Measurements from ENCODE around the gene SUMO3. TPM values are rescaled to one million over a fixed set of nuclear protein-coding genes. Genes with fewer than 3 reads are reported as not detected.

The SUMO3 gene
- polyA plus RNA-seq, 1 of the 3 experiments (the other 2 are of a cell fraction), result 125 TPM

- H3K4me1 ChIP-seq (ENCODE audit: control insufficient read depth in 1 of 2, insufficient read depth in 2 of 2, low read depth in 1 of 2, low read length in 1 of 2), result no peaks in the 10 kb centered on the region; a peak in 1 of 4 replicates
- WGBS (ENCODE audit: low lambda C conversion rate), result 34% methylated on average over 7 of the region's 7 CpGs
- DNase-seq, result no peak
- H3F3A ChIP-seq (replicated peaks; ENCODE audit: insufficient read depth), result no peaks in the 10 kb centered on the region
- no peak overlapping the region for H3K27ac ChIP-seq (ENCODE audit: low read depth in 2 of 2, low read length in 1 of 2)
- no peak overlapping the region for H3K4me3 ChIP-seq (ENCODE audit: low read depth in 2 of 2, low read length in 1 of 2)
- TF ChIP-seq EP300 (IDR thresholded peaks at IDR 0.05; ENCODE audit: borderline replicate concordance in 1 of 2, low read depth in 1 of 2, low read length in 1 of 2) (no peak), ZBTB33 (IDR thresholded peaks at IDR 0.05; ENCODE audit: borderline replicate concordance, low read depth) (no peak)
- ChIA-PET POLR2A (no interaction called here), CTCF (no interaction called here)
- no peaks in the 10 kb centered on the region for H4K20me1 ChIP-seq (ENCODE audit: insufficient read depth)
- no peaks in the 10 kb centered on the region for H3K27me3 ChIP-seq (ENCODE audit: insufficient read depth)
- no peaks in the 10 kb centered on the region for H3K9me3 ChIP-seq
- H3K9me2 ChIP-seq, result no peaks in the 10 kb centered on the region
- no peaks in the 10 kb centered on the region for H3K36me3 ChIP-seq (replicated peaks in 1 of 2; ENCODE audit: control insufficient read depth in 1 of 2, insufficient read depth in 2 of 2, low read length in 1 of 2)
- no peak overlapping the region for H3K4me2 ChIP-seq
- no peaks in the 10 kb centered on the region for H3K79me2 ChIP-seq (ENCODE audit: insufficient read depth)
- H2AFZ ChIP-seq (ENCODE audit: low read depth), result no peak overlapping the region
- no peak overlapping the region for H3K9ac ChIP-seq
These were observed 13.5 kb upstream of the SUMO3 start for GRCh38 chr21:44831227-44831860.

GRCh38 chr21:44829507-44830092 lies 11.7 kb upstream of the SUMO3 start:
- 25% methylated on average over 2 of the region's 2 CpGs for WGBS (ENCODE audit: low lambda C conversion rate)
- Histone ChIP-seq H4K20me1 (ENCODE audit: insufficient read depth) (no peaks in the 10 kb centered on the region), H3K9me3 (no peaks in the 10 kb centered on the region), H3K4me1 (ENCODE audit: control insufficient read depth in 1 of 2, insufficient read depth in 2 of 2, low read depth in 1 of 2, low read length in 1 of 2) (no peaks in the 10 kb centered on the region), H3K27ac (ENCODE audit: low read depth in 2 of 2, low read length in 1 of 2) (no peak overlapping the region), H3K36me3 (replicated peaks in 1 of 2; ENCODE audit: control insufficient read depth in 1 of 2, insufficient read depth in 2 of 2, low read length in 1 of 2) (no peaks in the 10 kb centered on the region), H3K4me2 (no peak overlapping the region), H3K79me2 (ENCODE audit: insufficient read depth) (no peaks in the 10 kb centered on the region), H3K4me3 (ENCODE audit: low read depth in 2 of 2, low read length in 1 of 2) (no peak overlapping the region), H3K9ac (no peak overlapping the region), H3F3A (replicated peaks; ENCODE audit: insufficient read depth) (no peaks in the 10 kb centered on the region), H3K27me3 (ENCODE audit: insufficient read depth) (no peaks in the 10 kb centered on the region), H3K9me2 (no peaks in the 10 kb centered on the region), H2AFZ (ENCODE audit: low read depth) (no peak overlapping the region)
- no peak for DNase-seq
- TF ChIP-seq EP300 (IDR thresholded peaks at IDR 0.05; ENCODE audit: borderline replicate concordance in 1 of 2, low read depth in 1 of 2, low read length in 1 of 2), result no peak
- TF ChIP-seq FOXJ3 (CRISPR knock-in tag; IDR thresholded peaks at IDR 0.05), result no peak
- TF ChIP-seq PBX3 (IDR thresholded peaks at IDR 0.05), result no peak
- TF ChIP-seq NRF1 (IDR thresholded peaks at IDR 0.05; ENCODE audit: low read depth, low read length), result no peak
- no peak for TF ChIP-seq POLR2AphosphoS5 (IDR thresholded peaks at IDR 0.05; ENCODE audit: low read depth, low read length)
- TF ChIP-seq USF2 (IDR thresholded peaks at IDR 0.05; ENCODE audit: borderline replicate concordance, low read depth, low read length), result no peak
- TF ChIP-seq NFIC (IDR thresholded peaks at IDR 0.05; ENCODE audit: borderline replicate concordance), result no peak
- no peak for TF ChIP-seq CHD2 (IDR thresholded peaks at IDR 0.05; ENCODE audit: low read length, partially characterized antibody)
- no peak for TF ChIP-seq MXI1 (IDR thresholded peaks at IDR 0.05; ENCODE audit: low read depth, low read length)
- TF ChIP-seq RCOR1 (IDR thresholded peaks at IDR 0.05; ENCODE audit: low read length), result no peak
- no peak for TF ChIP-seq TCF12 (IDR thresholded peaks at IDR 0.05)
- no peak for TF ChIP-seq FOXM1 (IDR thresholded peaks at IDR 0.05; ENCODE audit: low read depth)
- ChIA-PET POLR2A (no interaction called here), CTCF (interaction anchor here (1.8 kb wide), 1 partner anchor 29 kb away, joined by 4 read pairs; no protein-coding TSS in a partner anchor)

Data from SK-N-SH (cell line).